Measurements from ENCODE around the gene SULT1A3.

DNA sequence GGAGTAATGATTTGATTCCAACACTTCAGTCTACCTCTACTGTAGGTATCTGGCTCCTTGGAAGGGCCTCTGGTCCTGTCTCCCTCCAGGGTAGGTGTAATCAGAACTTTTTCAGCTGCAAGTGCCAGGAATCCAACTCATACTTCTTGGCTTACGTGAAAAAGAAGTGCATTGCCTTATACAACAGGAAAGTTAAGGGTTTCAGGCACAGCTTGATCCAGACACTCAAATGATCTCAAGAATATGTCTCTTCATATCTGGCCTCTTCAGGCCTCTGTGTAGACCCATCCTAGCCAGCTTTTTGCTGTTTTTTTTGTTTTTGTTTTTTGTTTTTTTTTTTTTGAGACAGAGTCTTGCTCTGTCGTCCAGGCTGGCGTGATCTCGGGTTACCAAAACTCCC lies 19.9 kb upstream of the SULT1A3 start:
- no peak for TF ChIP-seq TEAD4 (CRISPR knock-in tag; IDR thresholded peaks at IDR 0.05)
- TF ChIP-seq NR3C1 (CRISPR knock-in tag; conservative IDR thresholded peaks at IDR 0.05; ENCODE audit: low read depth): no peak
- TF ChIP-seq, protein P1, sequence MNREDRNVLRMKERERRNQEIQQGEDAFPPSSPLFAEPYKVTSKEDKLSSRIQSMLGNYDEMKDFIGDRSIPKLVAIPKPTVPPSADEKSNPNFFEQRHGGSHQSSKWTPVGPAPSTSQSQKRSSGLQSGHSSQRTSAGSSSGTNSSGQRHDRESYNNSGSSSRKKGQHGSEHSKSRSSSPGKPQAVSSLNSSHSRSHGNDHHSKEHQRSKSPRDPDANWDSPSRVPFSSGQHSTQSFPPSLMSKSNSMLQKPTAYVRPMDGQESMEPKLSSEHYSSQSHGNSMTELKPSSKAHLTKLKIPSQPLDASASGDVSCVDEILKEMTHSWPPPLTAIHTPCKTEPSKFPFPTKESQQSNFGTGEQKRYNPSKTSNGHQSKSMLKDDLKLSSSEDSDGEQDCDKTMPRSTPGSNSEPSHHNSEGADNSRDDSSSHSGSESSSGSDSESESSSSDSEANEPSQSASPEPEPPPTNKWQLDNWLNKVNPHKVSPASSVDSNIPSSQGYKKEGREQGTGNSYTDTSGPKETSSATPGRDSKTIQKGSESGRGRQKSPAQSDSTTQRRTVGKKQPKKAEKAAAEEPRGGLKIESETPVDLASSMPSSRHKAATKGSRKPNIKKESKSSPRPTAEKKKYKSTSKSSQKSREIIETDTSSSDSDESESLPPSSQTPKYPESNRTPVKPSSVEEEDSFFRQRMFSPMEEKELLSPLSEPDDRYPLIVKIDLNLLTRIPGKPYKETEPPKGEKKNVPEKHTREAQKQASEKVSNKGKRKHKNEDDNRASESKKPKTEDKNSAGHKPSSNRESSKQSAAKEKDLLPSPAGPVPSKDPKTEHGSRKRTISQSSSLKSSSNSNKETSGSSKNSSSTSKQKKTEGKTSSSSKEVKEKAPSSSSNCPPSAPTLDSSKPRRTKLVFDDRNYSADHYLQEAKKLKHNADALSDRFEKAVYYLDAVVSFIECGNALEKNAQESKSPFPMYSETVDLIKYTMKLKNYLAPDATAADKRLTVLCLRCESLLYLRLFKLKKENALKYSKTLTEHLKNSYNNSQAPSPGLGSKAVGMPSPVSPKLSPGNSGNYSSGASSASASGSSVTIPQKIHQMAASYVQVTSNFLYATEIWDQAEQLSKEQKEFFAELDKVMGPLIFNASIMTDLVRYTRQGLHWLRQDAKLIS (CRISPR knock-in tag; IDR thresholded peaks at IDR 0.05; ENCODE audit: borderline replicate concordance): no peak
- TF ChIP-seq, protein P2, sequence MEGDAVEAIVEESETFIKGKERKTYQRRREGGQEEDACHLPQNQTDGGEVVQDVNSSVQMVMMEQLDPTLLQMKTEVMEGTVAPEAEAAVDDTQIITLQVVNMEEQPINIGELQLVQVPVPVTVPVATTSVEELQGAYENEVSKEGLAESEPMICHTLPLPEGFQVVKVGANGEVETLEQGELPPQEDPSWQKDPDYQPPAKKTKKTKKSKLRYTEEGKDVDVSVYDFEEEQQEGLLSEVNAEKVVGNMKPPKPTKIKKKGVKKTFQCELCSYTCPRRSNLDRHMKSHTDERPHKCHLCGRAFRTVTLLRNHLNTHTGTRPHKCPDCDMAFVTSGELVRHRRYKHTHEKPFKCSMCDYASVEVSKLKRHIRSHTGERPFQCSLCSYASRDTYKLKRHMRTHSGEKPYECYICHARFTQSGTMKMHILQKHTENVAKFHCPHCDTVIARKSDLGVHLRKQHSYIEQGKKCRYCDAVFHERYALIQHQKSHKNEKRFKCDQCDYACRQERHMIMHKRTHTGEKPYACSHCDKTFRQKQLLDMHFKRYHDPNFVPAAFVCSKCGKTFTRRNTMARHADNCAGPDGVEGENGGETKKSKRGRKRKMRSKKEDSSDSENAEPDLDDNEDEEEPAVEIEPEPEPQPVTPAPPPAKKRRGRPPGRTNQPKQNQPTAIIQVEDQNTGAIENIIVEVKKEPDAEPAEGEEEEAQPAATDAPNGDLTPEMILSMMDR (IDR thresholded peaks at IDR 0.05): no peak
- TF ChIP-seq TEAD1 (CRISPR knock-in tag; IDR thresholded peaks at IDR 0.05): no peak
